Adipocyte (in vitro differentiated cells): ENCODE data around the gene NCOA1.
A peak's percentile ranks its signal among the peaks of the same experiment; 100 is the strongest.

Experiments
- DNase-seq: peaks from one replicate; pipeline ENCODE4 v3.0.0-alpha.2; 2015; ENCODE audit warnings: low read depth
- H3K27me3 ChIP-seq: replicated peaks from 2 replicates; pipeline ENCODE4 v1.7.0; 2013; ENCODE audit warnings: mild to moderate bottlenecking, low read length, moderate library complexity; ENCODE audit not compliant: control insufficient read depth, insufficient read depth
- H3K36me3 ChIP-seq: 2 replicates; pipeline ENCODE4 v1.7.0; 2013; ENCODE audit warnings: low read length, mild to moderate bottlenecking, moderate library complexity; ENCODE audit not compliant: control insufficient read depth, insufficient read depth, severe bottlenecking
- H3K4me1 ChIP-seq: 2 replicates; pipeline ENCODE4 v1.7.0; 2013; ENCODE audit warnings: mild to moderate bottlenecking, low read length, moderate library complexity; ENCODE audit not compliant: control insufficient read depth, insufficient read depth
- H3K4me3 ChIP-seq: 2 replicates; pipeline ENCODE4 v1.7.0; 2013; ENCODE audit warnings: mild to moderate bottlenecking, low read length, moderate library complexity
- H3K9ac ChIP-seq: 2 replicates; pipeline ENCODE4 v1.7.0; 2013; ENCODE audit warnings: mild to moderate bottlenecking, low read length, moderate library complexity
- H3K9me3 ChIP-seq: 2 replicates; pipeline ENCODE4 v1.7.0; 2013; ENCODE audit warnings: mild to moderate bottlenecking, low read length, moderate library complexity; ENCODE audit not compliant: control insufficient read depth

The NCOA1 gene

GRCh38 chr2:24618144-24618543 is 127.1 kb downstream of the NCOA1 start:
- no peaks in the 10 kb centered on the region for H3K9me3 ChIP-seq
- no peak for DNase-seq
- no peaks in the 10 kb centered on the region for H3K27me3 ChIP-seq
- no peak overlapping the region for H3K4me3 ChIP-seq
- no peak overlapping the region for H3K9ac ChIP-seq
- H3K36me3 ChIP-seq = no peaks in the 10 kb centered on the region
- no peaks in the 10 kb centered on the region for H3K4me1 ChIP-seq

GRCh38 chr2:24618680-24619079 is 127.6 kb downstream of the NCOA1 start:
- no peaks in the 10 kb centered on the region for H3K27me3 ChIP-seq
- no peaks in the 10 kb centered on the region for H3K9me3 ChIP-seq
- no peak overlapping the region for H3K9ac ChIP-seq
- H3K36me3 ChIP-seq = no peaks in the 10 kb centered on the region
- DNase-seq = no peak
- H3K4me1 ChIP-seq = no peaks in the 10 kb centered on the region
- no peak overlapping the region for H3K4me3 ChIP-seq

- Histone ChIP-seq H3K4me1 (no peaks in the 10 kb centered on the region), H3K9ac (no peak overlapping the region), H3K9me3 (no peaks in the 10 kb centered on the region), H3K27me3 (no peaks in the 10 kb centered on the region), H3K36me3 (no peaks in the 10 kb centered on the region), H3K4me3 (no peak overlapping the region)
- no peak for DNase-seq
Observed at GRCh38 chr2:24620936-24621335, 129.9 kb downstream of the NCOA1 start.

- H3K4me1 ChIP-seq = no peaks in the 10 kb centered on the region
- H3K9ac ChIP-seq = no peak overlapping the region
- DNase-seq = no peak
- H3K9me3 ChIP-seq = no peaks in the 10 kb centered on the region
- H3K36me3 ChIP-seq = no peaks in the 10 kb centered on the region
- no peaks in the 10 kb centered on the region for H3K27me3 ChIP-seq
- H3K4me3 ChIP-seq = no peak overlapping the region
Observed at GRCh38 chr2:24621779-24622538, 130.9 kb downstream of the NCOA1 start.

GRCh38 chr2:24623535-24623934 is 132.5 kb downstream of the NCOA1 start:
- Histone ChIP-seq H3K4me1 (no peaks in the 10 kb centered on the region), H3K27me3 (no peaks in the 10 kb centered on the region), H3K9me3 (no peaks in the 10 kb centered on the region), H3K36me3 (no peaks in the 10 kb centered on the region), H3K4me3 (no peak overlapping the region), H3K9ac (no peak overlapping the region)
- no peak for DNase-seq

- Histone ChIP-seq H3K9me3 (no peaks in the 10 kb centered on the region), H3K36me3 (no peaks in the 10 kb centered on the region), H3K9ac (no peak overlapping the region), H3K4me1 (no peaks in the 10 kb centered on the region), H3K4me3 (no peak overlapping the region), H3K27me3 (no peaks in the 10 kb centered on the region)
- DNase-seq = no peak
Observed at GRCh38 chr2:24625728-24626127, 134.7 kb downstream of the NCOA1 start.

GRCh38 chr2:24626131-24626530 is 135.1 kb downstream of the NCOA1 start:
- DNase-seq = no peak

GRCh38 chr2:24628746-24629145 is 137.7 kb downstream of the NCOA1 start:
- no peaks in the 10 kb centered on the region for H3K4me1 ChIP-seq
- no peaks in the 10 kb centered on the region for H3K27me3 ChIP-seq
- H3K9ac ChIP-seq = no peak overlapping the region
- H3K4me3 ChIP-seq = no peak overlapping the region
- DNase-seq = no peak
- H3K9me3 ChIP-seq = no peaks in the 10 kb centered on the region
- no peaks in the 10 kb centered on the region for H3K36me3 ChIP-seq

More at GRCh38 chr2:24626131-24626530, 135.1 kb downstream of the NCOA1 start:
- Histone ChIP-seq H3K9me3 (no peaks in the 10 kb centered on the region), H3K4me3 (no peak overlapping the region), H3K4me1 (no peaks in the 10 kb centered on the region), H3K27me3 (no peaks in the 10 kb centered on the region), H3K36me3 (no peaks in the 10 kb centered on the region), H3K9ac (no peak overlapping the region)

GRCh38 chr2:24632172-24632571 is 141.1 kb downstream of the NCOA1 start:
- no peak overlapping the region for H3K4me3 ChIP-seq
- no peak for DNase-seq
- no peaks in the 10 kb centered on the region for H3K27me3 ChIP-seq

GRCh38 chr2:24635181-24635580 is 144.1 kb downstream of the NCOA1 start:
- DNase-seq = peak; percentile 63
- Histone ChIP-seq H3K9ac (no peak overlapping the region), H3K4me3 (no peak overlapping the region), H3K9me3 (peaks cover 4% of the 10 kb centered on the region), H3K36me3 (no peaks in the 10 kb centered on the region), H3K4me1 (peaks cover 7% of the 10 kb centered on the region), H3K27me3 (no peaks in the 10 kb centered on the region)

More at GRCh38 chr2:24632172-24632571, 141.1 kb downstream of the NCOA1 start:
- H3K9ac ChIP-seq = no peak overlapping the region
- peaks cover 7% of the 10 kb centered on the region for H3K4me1 ChIP-seq
- no peaks in the 10 kb centered on the region for H3K36me3 ChIP-seq
- no peaks in the 10 kb centered on the region for H3K9me3 ChIP-seq

- DNase-seq = no peak
- Histone ChIP-seq H3K27me3 (no peaks in the 10 kb centered on the region), H3K9me3 (peaks cover 4% of the 10 kb centered on the region), H3K4me3 (no peak overlapping the region), H3K4me1 (peaks cover 11% of the 10 kb centered on the region), H3K36me3 (no peaks in the 10 kb centered on the region), H3K9ac (no peak overlapping the region)
Observed at GRCh38 chr2:24638568-24638967, 147.5 kb downstream of the NCOA1 start.

- Histone ChIP-seq H3K27me3 (no peaks in the 10 kb centered on the region), H3K36me3 (no peaks in the 10 kb centered on the region), H3K9ac (no peak overlapping the region), H3K9me3 (peaks cover 4% of the 10 kb centered on the region), H3K4me3 (no peak overlapping the region), H3K4me1 (peaks cover 4% of the 10 kb centered on the region)
- no peak for DNase-seq
Observed at GRCh38 chr2:24642351-24642750, 151.3 kb downstream of the NCOA1 start.
